ENCODE data around the gene ZNF862.

The ZNF862 gene

GRCh38 chr7:149856583-149856982, 18.4 kb downstream of the ZNF862 start:
- peak overlapping the region; percentile 27 for H3K4me3 Mint-ChIP-seq
- peaks cover 39% of the 10 kb centered on the region for H3K4me1 Mint-ChIP-seq
- DNase-seq = no peak
- peak; percentile 88 for ATAC-seq
- no peaks in the 10 kb centered on the region for H3K27me3 Mint-ChIP-seq
- H3K9me3 Mint-ChIP-seq = no peaks in the 10 kb centered on the region
- peak overlapping the region; percentile 87 for H3K27ac Mint-ChIP-seq
- H3K36me3 Mint-ChIP-seq (ENCODE audit: low read depth) = peaks cover 11% of the 10 kb centered on the region

DNA sequence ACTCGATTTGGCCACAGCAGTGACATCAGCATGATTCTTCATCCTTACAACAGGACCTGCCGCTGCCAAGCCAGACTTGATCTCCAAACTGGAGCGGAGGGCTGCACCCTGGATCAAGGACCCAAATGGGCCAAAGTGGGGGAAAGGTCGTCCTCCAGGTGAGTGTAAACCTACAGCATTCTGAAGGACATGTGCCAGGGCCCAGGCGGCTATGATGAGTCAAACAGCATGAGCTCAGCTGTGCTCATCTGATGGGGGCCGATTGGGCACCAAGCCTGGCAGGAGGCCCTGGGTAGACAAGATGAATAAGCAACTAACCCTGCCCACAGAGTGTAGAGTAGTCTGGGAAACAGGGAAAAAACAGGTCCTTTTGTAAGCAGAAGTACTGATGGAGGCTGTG, 21.2 kb downstream of the ZNF862 start:
- DNase-seq (no peak), ATAC-seq (no peak)
- H3K27ac Mint-ChIP-seq = peak overlapping the region; percentile 12
- H3K4me3 Mint-ChIP-seq = no peak overlapping the region
- H3K27me3 Mint-ChIP-seq = no peaks in the 10 kb centered on the region
- H3K36me3 Mint-ChIP-seq (ENCODE audit: low read depth) = peaks cover 13% of the 10 kb centered on the region
- H3K9me3 Mint-ChIP-seq = no peaks in the 10 kb centered on the region
- peaks cover 39% of the 10 kb centered on the region for H3K4me1 Mint-ChIP-seq

DNA sequence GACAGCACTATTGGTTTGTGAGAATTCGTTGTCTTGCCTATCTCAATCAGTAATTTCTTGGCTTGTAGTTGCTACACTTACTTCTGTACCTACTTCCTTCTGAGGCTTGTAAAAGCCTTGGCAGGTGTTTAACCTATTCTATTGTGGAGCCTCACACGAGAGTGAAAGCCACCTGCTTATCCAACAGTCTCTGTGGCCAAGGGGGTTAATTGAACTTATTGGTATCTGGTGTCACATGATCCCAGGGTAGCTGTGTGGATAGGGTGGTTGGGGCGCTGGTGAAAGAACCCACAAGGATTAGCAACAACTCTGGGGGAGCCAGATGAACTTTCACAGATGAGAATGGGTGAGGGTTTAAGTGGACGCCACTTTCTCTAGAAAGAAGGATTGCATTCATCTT, 21.7 kb downstream of the ZNF862 start:
- Mint-ChIP-seq H3K4me3 (no peak overlapping the region), H3K4me1 (peaks cover 36% of the 10 kb centered on the region), H3K27ac (no peak overlapping the region), H3K9me3 (no peaks in the 10 kb centered on the region), H3K36me3 (ENCODE audit: low read depth) (peaks cover 13% of the 10 kb centered on the region), H3K27me3 (no peaks in the 10 kb centered on the region)
- ATAC-seq (no peak), DNase-seq (no peak)

DNA sequence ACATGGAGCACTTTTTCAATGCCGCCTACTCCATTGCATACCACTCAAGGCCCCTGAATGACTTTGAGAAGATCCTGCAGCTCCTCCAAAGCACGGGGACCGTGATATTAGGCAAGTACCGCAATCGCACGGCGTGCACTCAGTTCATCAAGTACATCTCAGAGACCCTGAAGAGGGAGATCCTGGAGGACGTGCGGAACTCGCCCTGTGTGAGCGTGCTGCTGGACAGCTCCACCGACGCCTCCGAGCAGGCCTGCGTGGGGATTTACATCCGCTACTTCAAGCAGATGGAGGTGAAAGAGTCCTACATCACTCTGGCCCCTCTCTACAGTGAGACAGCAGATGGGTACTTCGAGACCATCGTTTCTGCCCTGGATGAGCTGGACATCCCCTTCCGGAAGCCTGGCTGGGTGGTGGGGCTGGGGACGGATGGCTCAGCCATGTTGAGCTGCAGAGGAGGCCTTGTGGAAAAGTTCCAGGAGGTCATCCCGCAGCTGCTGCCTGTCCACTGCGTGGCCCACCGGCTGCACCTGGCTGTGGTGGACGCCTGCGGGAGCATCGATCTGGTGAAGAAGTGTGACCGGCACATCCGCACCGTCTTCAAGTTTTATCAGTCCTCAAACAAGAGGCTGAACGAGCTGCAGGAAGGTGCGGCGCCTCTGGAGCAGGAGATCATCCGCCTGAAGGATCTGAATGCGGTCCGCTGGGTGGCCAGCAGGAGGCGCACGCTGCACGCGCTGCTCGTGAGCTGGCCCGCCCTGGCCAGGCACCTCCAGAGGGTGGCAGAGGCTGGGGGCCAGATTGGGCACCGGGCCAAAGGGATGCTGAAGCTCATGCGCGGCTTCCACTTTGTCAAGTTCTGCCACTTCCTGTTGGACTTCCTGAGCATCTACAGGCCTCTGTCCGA, 22.9 kb downstream of the ZNF862 start:
- Mint-ChIP-seq H3K27me3 (no peaks in the 10 kb centered on the region), H3K36me3 (ENCODE audit: low read depth) (peaks cover 13% of the 10 kb centered on the region), H3K9me3 (no peaks in the 10 kb centered on the region), H3K4me1 (peaks cover 35% of the 10 kb centered on the region), H3K4me3 (no peak overlapping the region), H3K27ac (no peak overlapping the region)
- DNase-seq (peak; percentile 43), ATAC-seq (no peak)

- H3K4me1 Mint-ChIP-seq = peaks cover 35% of the 10 kb centered on the region
- no peak overlapping the region for H3K27ac Mint-ChIP-seq
- no peaks in the 10 kb centered on the region for H3K9me3 Mint-ChIP-seq
- DNase-seq = no peak
- no peak overlapping the region for H3K4me3 Mint-ChIP-seq
- ATAC-seq = no peak
- H3K27me3 Mint-ChIP-seq = no peaks in the 10 kb centered on the region
- H3K36me3 Mint-ChIP-seq (ENCODE audit: low read depth) = peaks cover 11% of the 10 kb centered on the region
Measured at GRCh38 chr7:149861728-149862045, 23.5 kb downstream of the ZNF862 start.

- H3K27ac Mint-ChIP-seq = no peak overlapping the region
- H3K9me3 Mint-ChIP-seq = no peaks in the 10 kb centered on the region
- H3K4me3 Mint-ChIP-seq = no peak overlapping the region
- peaks cover 35% of the 10 kb centered on the region for H3K4me1 Mint-ChIP-seq
- DNase-seq (no peak), ATAC-seq (no peak)
- no peaks in the 10 kb centered on the region for H3K27me3 Mint-ChIP-seq
- H3K36me3 Mint-ChIP-seq (ENCODE audit: low read depth) = peaks cover 11% of the 10 kb centered on the region
Measured at GRCh38 chr7:149862156-149862555, 24.0 kb downstream of the ZNF862 start.

DNA sequence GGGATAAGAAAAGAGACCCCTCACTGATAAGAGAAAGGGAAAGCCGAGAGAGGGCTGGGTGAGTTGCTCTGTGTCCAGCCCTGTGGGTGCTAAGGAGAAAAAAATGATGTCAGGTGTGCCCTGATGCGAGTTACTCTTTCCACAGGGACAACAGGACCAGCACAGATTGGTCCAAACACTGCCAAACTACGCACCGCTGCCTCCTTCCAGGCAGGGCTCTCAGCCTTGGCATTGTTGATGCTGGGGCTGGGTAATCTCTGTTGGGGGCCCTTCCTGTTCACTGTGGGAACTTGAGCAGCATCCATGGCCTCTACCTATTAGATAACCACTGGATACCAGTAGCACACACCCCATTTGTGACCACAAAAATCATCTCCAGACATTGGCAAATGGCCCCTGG, 25.3 kb downstream of the ZNF862 start:
- ATAC-seq (no peak), DNase-seq (no peak)
- Mint-ChIP-seq H3K9me3 (no peaks in the 10 kb centered on the region), H3K27me3 (no peaks in the 10 kb centered on the region), H3K4me3 (no peak overlapping the region), H3K4me1 (peaks cover 44% of the 10 kb centered on the region), H3K36me3 (ENCODE audit: low read depth) (peaks cover 11% of the 10 kb centered on the region), H3K27ac (no peak overlapping the region)

- Mint-ChIP-seq H3K9me3 (no peaks in the 10 kb centered on the region), H3K4me3 (no peak overlapping the region), H3K36me3 (ENCODE audit: low read depth) (peaks cover 11% of the 10 kb centered on the region), H3K4me1 (peaks cover 49% of the 10 kb centered on the region), H3K27ac (no peak overlapping the region), H3K27me3 (no peaks in the 10 kb centered on the region)
- DNase-seq = no peak
- no peak for ATAC-seq
Measured at GRCh38 chr7:149864023-149864422, 25.8 kb downstream of the ZNF862 start.

GRCh38 chr7:149864751-149865150, 26.6 kb downstream of the ZNF862 start:
- Mint-ChIP-seq H3K27ac (no peak overlapping the region), H3K27me3 (no peaks in the 10 kb centered on the region), H3K4me1 (peaks cover 56% of the 10 kb centered on the region), H3K36me3 (ENCODE audit: low read depth) (peaks cover 14% of the 10 kb centered on the region), H3K4me3 (no peak overlapping the region), H3K9me3 (no peaks in the 10 kb centered on the region)
- DNase-seq = no peak
- ATAC-seq = no peak

DNA sequence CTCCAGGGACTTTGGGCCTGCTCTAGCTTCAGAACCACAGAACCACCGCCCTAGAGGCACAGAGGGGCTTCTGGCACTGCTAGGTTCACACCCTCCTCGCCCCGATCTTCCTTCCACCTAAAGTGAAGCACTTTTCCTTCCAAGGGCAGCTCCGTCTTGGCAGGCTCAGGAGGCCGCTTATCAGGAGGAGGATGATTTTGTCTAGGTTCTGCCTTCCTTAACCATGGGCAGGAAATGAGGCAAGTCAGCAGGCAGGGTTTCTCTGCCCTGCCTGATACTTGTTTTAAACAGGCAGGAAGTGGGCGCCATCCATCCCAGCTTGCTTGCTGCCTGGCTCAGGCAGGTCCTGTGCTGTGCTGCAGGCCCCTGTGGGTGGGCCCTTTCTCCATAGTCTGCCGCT, 27.3 kb downstream of the ZNF862 start:
- H3K4me1 Mint-ChIP-seq = peaks cover 63% of the 10 kb centered on the region
- H3K27ac Mint-ChIP-seq = peak overlapping the region; percentile 82
- H3K27me3 Mint-ChIP-seq = no peaks in the 10 kb centered on the region
- no peak overlapping the region for H3K4me3 Mint-ChIP-seq
- peaks cover 11% of the 10 kb centered on the region for H3K36me3 Mint-ChIP-seq (ENCODE audit: low read depth)
- DNase-seq (peak; percentile 57), ATAC-seq (peak; percentile 57)
- no peaks in the 10 kb centered on the region for H3K9me3 Mint-ChIP-seq

DNA sequence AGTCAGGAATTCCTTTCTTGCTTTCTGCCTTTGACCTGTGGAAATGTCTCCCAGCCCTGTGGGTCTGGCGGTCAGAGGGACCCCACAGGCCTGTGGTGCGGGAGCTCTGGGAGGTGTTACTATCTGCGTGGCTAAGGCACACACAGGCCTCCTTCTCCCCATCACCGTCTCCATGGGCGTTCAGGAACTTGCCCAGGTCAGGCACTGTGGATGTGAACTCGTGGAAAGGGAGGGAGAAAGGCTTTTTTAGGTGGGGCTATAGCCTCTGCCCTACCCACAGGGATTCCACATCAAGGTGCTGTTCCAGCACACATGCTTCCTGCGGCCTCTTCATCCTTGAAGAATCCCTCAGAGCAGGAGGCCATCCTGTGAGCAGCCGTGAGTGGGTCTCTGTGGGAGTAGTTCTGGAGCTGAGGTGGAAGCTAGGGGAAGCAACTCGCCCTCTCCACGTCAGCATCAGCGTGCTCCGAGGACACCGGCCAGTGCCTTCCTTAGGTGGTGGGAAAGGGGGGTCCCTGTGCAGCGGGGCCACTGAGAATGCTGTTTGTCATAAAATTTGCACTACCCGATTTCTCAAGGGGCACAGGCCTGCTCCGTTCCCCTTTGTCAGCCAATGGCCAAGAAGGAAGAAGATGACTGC, 28.1 kb downstream of the ZNF862 start:
- no peaks in the 10 kb centered on the region for H3K27me3 Mint-ChIP-seq
- H3K27ac Mint-ChIP-seq = peak overlapping the region; percentile 82
- peaks cover 71% of the 10 kb centered on the region for H3K4me1 Mint-ChIP-seq
- no peak overlapping the region for H3K4me3 Mint-ChIP-seq
- peaks cover 14% of the 10 kb centered on the region for H3K36me3 Mint-ChIP-seq (ENCODE audit: low read depth)
- DNase-seq (no peak), ATAC-seq (no peak)
- no peaks in the 10 kb centered on the region for H3K9me3 Mint-ChIP-seq

- H3K27me3 Mint-ChIP-seq = no peaks in the 10 kb centered on the region
- DNase-seq (no peak), ATAC-seq (no peak)
- H3K4me3 Mint-ChIP-seq = no peak overlapping the region
- peaks cover 14% of the 10 kb centered on the region for H3K36me3 Mint-ChIP-seq (ENCODE audit: low read depth)
- H3K9me3 Mint-ChIP-seq = no peaks in the 10 kb centered on the region
- peak overlapping the region; percentile 56 for H3K27ac Mint-ChIP-seq
- peaks cover 78% of the 10 kb centered on the region for H3K4me1 Mint-ChIP-seq
Measured at GRCh38 chr7:149866779-149867447, 28.7 kb downstream of the ZNF862 start.

DNA sequence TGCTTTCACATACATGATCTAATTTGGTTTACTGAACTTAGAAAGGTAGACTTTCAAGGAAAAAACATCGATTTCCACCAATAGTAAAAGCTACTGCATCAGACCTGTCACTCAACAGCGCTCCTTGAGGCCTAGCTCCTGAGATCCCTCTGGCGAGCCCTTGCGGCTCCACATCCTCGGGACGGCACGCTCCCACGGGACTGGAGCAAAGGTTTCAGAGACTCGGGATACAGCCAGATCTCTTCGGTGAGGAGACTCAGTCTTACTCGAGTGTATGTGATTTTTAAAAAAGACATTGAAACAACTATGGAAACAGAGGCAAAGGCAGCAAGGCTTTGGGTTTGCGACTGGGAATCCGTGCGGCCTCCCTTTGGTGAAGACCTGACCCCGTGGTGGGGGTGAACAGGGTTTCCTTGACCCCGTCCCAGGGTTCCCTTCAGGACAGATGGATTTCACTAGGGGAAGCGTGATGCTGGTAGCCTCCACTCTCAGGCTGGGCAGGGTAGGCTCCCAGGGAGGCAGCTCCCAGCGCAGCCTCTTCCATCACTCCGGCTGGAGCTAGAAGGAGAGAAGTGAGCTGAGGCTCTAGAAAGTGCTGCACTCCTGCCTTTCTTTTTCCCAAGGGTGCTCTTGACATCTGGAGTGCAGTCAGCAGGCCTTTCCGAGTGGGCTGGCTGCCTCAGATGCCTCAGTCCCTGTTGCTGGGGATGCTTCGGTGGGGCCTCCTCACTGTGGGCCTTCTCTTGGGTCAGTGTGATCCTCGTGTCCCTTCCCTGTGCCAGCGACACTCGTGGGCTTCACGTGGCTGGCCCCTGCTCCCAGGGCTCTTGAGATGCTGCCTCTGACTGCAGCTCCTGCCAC, 29.8 kb downstream of the ZNF862 start:
- Mint-ChIP-seq H3K36me3 (ENCODE audit: low read depth) (peaks cover 11% of the 10 kb centered on the region), H3K4me3 (no peak overlapping the region), H3K27ac (no peak overlapping the region), H3K27me3 (no peaks in the 10 kb centered on the region), H3K9me3 (no peaks in the 10 kb centered on the region), H3K4me1 (peaks cover 87% of the 10 kb centered on the region)
- DNase-seq (no peak), ATAC-seq (no peak)

DNA sequence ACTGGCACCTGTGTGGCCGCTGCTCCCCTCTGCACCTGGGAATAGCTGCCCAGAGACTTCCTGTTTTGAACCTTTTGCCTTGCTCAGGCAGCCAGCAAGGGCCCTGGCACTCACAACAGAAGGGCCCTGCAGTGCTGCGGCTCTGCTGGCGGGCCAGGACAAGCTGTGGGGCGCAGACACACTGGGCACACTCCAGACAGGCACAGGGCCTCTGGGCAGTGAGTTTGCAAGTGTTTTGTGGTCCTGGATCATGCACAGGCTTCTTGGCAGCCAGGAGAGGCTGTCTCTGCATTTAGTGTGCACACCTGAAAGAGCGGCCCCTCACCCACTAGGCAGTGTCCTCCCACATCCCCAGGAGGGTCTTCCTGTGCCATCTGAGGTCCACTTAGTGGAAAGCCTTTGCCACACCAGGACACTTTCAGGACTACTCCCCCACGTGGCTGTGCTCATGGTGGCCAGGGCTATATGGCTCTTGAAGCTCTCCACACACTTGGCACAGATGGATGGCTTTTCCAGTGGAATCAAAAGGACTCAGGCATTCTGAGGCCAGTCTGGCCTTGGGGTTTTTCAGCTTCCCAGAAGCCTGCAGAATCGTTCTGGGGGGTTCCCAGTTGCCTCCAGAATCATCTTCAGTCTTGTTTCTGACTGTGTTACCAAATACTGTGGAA, 30.6 kb downstream of the ZNF862 start:
- no peak for DNase-seq
- peak overlapping the region; percentile 22 for H3K27ac Mint-ChIP-seq
- H3K27me3 Mint-ChIP-seq = no peaks in the 10 kb centered on the region

More for the DNA sequence above, 30.6 kb downstream of the ZNF862 start:
- peaks cover 86% of the 10 kb centered on the region for H3K4me1 Mint-ChIP-seq
- H3K9me3 Mint-ChIP-seq = no peaks in the 10 kb centered on the region
- ATAC-seq = no peak
- peaks cover 11% of the 10 kb centered on the region for H3K36me3 Mint-ChIP-seq (ENCODE audit: low read depth)
- no peak overlapping the region for H3K4me3 Mint-ChIP-seq

Data from activated naive CD8-positive, alpha-beta T cell treated with anti-CD3 and anti-CD28 coated beads, Interleukin-2, amount 50 U/mL, for 24 hours (primary cell).